Epithelial cell of proximal tubule (primary cell): ENCODE results near the gene SPRR2B. TPM values are rescaled to one million over a fixed set of nuclear protein-coding genes. Genes with fewer than 3 reads are reported as not detected.
"Not testable (repeated sequence)": the region's sequence is repeated elsewhere in the genome, so short reads cannot be mapped to it uniquely, and the experiment has no call there.

Experiments
- DNase-seq: peaks from one replicate; pipeline ENCODE4 v3.0.0-alpha.2; 2011; ENCODE audit warnings: low read depth
- H3K4me3 ChIP-seq: 2 replicates; pipeline ENCODE4 v1.5.1; 2011; ENCODE audit warnings: low read depth, mild to moderate bottlenecking, low read length
- total RNA-seq: library from RNA; depleted of rRNA; stranded (reverse); fragments of >200 nt; gene quantifications from 2 replicates; pipeline ENCODE4 v1.2.3, GENCODE V29; 2015
- TF ChIP-seq, protein P1 (sequence below): conservative IDR thresholded peaks from 2 replicates; pipeline ENCODE4 v1.5.1; 2012; ENCODE audit warnings: low read depth, mild to moderate bottlenecking, low read length

Gene SPRR2B
- total RNA-seq, result not detected in 2 replicates

DNA sequence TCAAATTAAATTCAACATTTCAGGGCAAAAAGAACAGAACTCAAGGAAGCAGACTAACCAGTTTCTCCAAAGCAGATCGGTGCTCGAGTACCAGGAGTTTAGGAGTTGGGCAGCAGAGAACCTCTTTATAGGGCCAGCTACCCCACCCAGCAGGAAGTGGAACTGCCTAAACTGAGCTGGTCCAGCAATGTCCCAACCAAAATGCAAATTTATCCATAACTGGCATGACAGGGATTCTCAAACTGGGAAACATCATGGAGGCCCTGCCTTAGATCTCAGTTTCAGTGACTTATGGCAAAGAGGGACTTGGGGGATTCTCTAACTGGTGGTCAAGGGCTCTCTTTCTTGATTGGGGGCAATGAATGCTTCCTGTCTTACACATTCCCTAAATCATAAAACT lies at the start of gene SPRR2B:
Gene SPRR2B (minus strand): TSS at position 101 of the 400 bp plus-strand sequence. CDS start 772 bp downstream, outside the sequence.
- DNase-seq, result no peak
- H3K4me3 ChIP-seq, result no peak within 1 kb of the TSS
- TF ChIP-seq, protein P1, sequence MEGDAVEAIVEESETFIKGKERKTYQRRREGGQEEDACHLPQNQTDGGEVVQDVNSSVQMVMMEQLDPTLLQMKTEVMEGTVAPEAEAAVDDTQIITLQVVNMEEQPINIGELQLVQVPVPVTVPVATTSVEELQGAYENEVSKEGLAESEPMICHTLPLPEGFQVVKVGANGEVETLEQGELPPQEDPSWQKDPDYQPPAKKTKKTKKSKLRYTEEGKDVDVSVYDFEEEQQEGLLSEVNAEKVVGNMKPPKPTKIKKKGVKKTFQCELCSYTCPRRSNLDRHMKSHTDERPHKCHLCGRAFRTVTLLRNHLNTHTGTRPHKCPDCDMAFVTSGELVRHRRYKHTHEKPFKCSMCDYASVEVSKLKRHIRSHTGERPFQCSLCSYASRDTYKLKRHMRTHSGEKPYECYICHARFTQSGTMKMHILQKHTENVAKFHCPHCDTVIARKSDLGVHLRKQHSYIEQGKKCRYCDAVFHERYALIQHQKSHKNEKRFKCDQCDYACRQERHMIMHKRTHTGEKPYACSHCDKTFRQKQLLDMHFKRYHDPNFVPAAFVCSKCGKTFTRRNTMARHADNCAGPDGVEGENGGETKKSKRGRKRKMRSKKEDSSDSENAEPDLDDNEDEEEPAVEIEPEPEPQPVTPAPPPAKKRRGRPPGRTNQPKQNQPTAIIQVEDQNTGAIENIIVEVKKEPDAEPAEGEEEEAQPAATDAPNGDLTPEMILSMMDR, result no peak

DNA sequence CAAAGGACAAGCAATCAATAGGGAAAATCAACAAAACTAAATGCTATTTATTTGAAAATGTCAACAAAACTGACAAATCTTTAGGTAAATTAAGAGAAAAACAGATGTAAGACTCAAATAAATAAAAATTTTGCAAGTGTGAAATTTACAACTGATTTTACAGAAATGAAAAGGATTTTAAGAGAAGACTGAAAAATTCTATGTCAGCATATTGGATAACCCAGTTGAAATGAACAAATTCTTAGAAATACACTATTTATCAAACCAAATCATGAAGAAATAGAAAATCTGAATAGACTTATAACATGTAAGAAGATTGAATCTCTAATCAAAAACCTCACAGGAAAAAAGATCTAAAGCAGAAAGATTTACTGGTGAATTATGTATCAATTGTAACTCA lies 49.5 kb upstream of the SPRR2B start:
- DNase-seq, result no peak
- no peak overlapping the region for H3K4me3 ChIP-seq
- TF ChIP-seq, protein P1, result no peak

- no peak for DNase-seq
- H3K4me3 ChIP-seq, result no peak overlapping the region
- TF ChIP-seq, protein P1, result no peak
Measured at GRCh38 chr1:153119491-153119971, 48.1 kb upstream of the SPRR2B start.

DNA sequence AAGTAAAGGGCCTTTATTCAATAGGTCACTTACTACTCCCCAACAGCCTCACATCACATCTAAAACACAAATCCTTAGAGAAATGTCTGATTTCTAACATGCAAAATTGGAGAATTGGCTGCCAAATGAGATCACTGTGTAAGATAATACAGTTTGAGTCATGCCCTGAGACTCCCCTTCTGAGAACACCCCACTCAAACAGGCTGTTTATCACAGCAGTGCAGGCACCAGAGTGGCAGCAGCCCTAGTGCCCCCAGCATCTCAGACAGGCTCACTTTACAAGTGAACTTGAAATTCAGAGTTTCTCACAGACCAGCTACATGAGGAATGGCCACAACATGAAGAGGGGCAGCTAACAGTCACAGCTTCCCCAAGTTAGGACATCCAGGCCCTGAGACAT lies 43.9 kb upstream of the SPRR2B start:
- H3K4me3 ChIP-seq, DNase-seq: not testable (repeated sequence)

DNA sequence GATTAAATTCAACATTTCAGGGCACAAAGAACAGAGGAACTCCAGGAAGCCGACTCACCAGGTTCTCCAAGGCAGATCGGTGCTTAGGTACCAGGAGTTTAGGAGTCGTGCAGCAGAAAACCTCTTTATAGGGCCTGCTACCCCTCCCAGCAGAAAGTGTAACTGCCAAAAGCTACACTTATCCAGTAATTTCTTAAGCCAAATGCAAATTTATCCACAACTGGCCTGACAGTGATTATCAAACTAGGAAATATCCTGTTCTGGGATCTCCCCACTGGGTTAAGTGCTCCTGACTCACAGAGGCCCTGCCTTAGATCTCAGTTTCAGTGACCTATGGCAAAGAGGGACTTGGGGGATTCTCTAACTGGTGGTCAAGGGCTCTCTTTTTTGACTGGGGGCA lies 42.0 kb upstream of the SPRR2B start, which contains the start of gene SPRR2F:
Gene SPRR2F (minus strand): TSS at position 101 of the 400 bp plus-strand sequence. CDS start 783 bp downstream, outside the sequence.
- DNase-seq, result no peak
- TF ChIP-seq, protein P1, result no peak

DNA sequence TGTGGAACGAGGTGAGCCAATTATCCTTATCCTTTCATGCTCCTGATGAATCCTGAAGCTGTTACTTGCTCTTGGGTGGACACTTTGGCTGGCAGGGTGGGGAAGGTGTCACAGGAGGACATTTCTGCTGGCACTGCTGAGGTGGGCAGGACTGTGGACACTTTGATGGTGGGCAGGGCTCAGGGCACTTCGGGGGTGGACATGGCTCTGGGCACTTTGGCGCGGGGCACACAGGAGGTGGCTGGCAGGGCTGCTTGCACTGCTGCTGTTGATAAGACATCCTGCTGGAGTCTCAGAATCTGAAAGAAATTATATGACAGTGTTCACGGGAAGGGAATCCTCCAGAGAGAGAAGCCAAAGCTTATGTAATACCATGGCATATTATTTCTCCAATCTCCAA lies 41.0 kb upstream of the SPRR2B start:
- not testable (repeated sequence) for DNase-seq, H3K4me3 ChIP-seq

More for the DNA sequence above, 42.0 kb upstream of the SPRR2B start, which contains the start of gene SPRR2F:
- no peak within 1 kb of the TSS for H3K4me3 ChIP-seq

GRCh38 chr1:153100245-153100644 lies 28.8 kb upstream of the SPRR2B start:
- H3K4me3 ChIP-seq, result no peak overlapping the region
- TF ChIP-seq, protein P1, result no peak
- DNase-seq, result no peak

DNA sequence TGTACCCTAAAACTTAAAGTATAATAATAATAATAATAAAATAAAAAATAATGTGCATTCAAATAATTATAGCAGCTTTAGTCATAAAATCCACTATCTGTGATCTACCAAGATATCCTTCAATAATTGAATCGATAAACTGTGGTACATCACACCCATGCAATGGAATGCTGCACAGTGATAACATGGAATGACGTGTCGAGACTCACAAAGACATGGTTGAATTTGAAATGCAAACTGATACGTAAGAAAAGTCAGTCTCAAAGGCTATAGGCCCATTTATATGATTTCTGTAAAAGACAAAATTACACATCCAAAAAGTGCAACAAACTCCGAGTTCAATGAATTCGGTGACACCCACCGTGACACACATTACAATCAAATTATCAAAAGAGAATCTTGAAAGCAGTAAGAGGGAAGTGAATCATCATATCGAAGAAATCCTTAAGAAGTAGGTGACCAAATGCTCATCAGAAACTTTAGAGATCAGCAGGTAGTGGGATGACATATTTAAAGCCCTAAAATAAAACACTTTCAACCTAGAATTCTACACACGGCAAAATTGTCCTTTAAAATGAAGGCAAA lies 28.1 kb upstream of the SPRR2B start:
- TF ChIP-seq, protein P1, result no peak
- no peak for DNase-seq
- H3K4me3 ChIP-seq, result no peak overlapping the region
